NCI-H446 (cell line): ENCODE measurements around the gene TMEM53.

Source experiments
- DNase-seq, 2 experiments: peaks; one replicate each; lab custom pipeline; 2025; lab: John Stamatoyannopoulos, UW

The TMEM53 gene

GRCh38 chr1:44603718-44604117, 70.6 kb downstream of the TMEM53 start:
- DNase-seq = no peak
